IMR-90 (cell line): ENCODE measurements around the gene CACNA1G. TPM values are rescaled to one million over a fixed set of nuclear protein-coding genes. Genes with fewer than 3 reads are reported as not detected.

Source experiments
- ATAC-seq: fragments of 200-7000 bp; cut with Tn5 transposase; 2 replicates; pipeline ENCODE4 v1.9.1; 2020; ENCODE audit warnings: low read depth, mild to moderate bottlenecking, moderate library complexity
- BruUV-seq: library from RNA; stranded (reverse); fragments of 400-500 nt; replicated peaks from 2 replicates; lab custom pipeline; 2021; lab: Mats Ljungman, UMichigan
- CTCF ChIA-PET: fragments of 300-600 bp; formaldehyde crosslinking; extraction: SDS; loops from one replicate; lab custom pipeline; 2021; ENCODE audit warnings: antibody characterized with exemption; lab: Yijun Ruan, JAX
- POLR2A ChIA-PET: fragments of 300-600 bp; sonication (Branson Sonifier 250); formaldehyde crosslinking; loops from one replicate; lab custom pipeline; 2022; ENCODE audit warnings: antibody characterized with exemption; ENCODE audit not compliant: unreplicated experiment; lab: Charles Lee
- DNase-seq: peaks from one replicate; pipeline ENCODE4 v3.0.0; 2013
- H2AFZ ChIP-seq: replicated peaks from 2 replicates; pipeline ENCODE3; 2013; ENCODE audit warnings: low read length, mild to moderate bottlenecking; ENCODE audit not compliant: poor library complexity
- H2AK5ac ChIP-seq: 2 replicates; pipeline ENCODE4 v1.6.1; 2013; ENCODE audit warnings: low read depth, low read length, inconsistent platforms
- H2AK9ac ChIP-seq: replicated peaks from 2 replicates; pipeline ENCODE3; 2013; ENCODE audit warnings: mild to moderate bottlenecking, low read depth, low read length, moderate library complexity; ENCODE audit not compliant: poor library complexity
- H2BK120ac ChIP-seq: 2 replicates; pipeline ENCODE4 v1.6.1; 2013; ENCODE audit warnings: low read depth, low read length, inconsistent platforms
- H2BK15ac ChIP-seq: 3 replicates; pipeline ENCODE4 v1.6.1; 2013; ENCODE audit warnings: low read depth, low read length, inconsistent platforms
- H2BK20ac ChIP-seq: 2 replicates; pipeline ENCODE4 v1.6.1; 2013; ENCODE audit warnings: low read depth, mild to moderate bottlenecking, inconsistent platforms, low read length, moderate library complexity
- H2BK5ac ChIP-seq: 2 replicates; pipeline ENCODE4 v1.6.1; 2013; ENCODE audit warnings: mild to moderate bottlenecking, low read depth, low read length, inconsistent platforms; ENCODE audit not compliant: poor library complexity, severe bottlenecking
- H3K14ac ChIP-seq: replicated peaks from 2 replicates; pipeline ENCODE4 v1.6.1; 2013; ENCODE audit warnings: low read depth, low read length, inconsistent platforms
- H3K18ac ChIP-seq: 2 replicates; pipeline ENCODE4 v1.6.1; 2013; ENCODE audit warnings: low read depth, low read length, control low read depth
- H3K23ac ChIP-seq: 2 replicates; pipeline ENCODE4 v1.6.1; 2013; ENCODE audit warnings: low read depth, low read length, inconsistent platforms
- H3K27ac ChIP-seq: 2 replicates; pipeline ENCODE4 v1.5.1; 2013; ENCODE audit warnings: mild to moderate bottlenecking, control low read depth, low read length; ENCODE audit not compliant: insufficient read depth
- H3K27me3 ChIP-seq: 2 replicates; pipeline ENCODE4 v1.6.1; 2013; ENCODE audit warnings: low read length; ENCODE audit not compliant: control insufficient read depth, insufficient read depth
- H3K36me3 ChIP-seq: 2 replicates; pipeline ENCODE4 v1.6.1; 2013; ENCODE audit warnings: low read length, mixed read lengths; ENCODE audit not compliant: control insufficient read depth, insufficient read depth
- H3K4ac ChIP-seq: 2 replicates; pipeline ENCODE4 v1.6.1; 2013; ENCODE audit warnings: low read depth, low read length, inconsistent platforms
- H3K4me1 ChIP-seq: 2 replicates; pipeline ENCODE4 v1.6.1; 2013; ENCODE audit warnings: low read length, mixed read lengths; ENCODE audit not compliant: control insufficient read depth, insufficient read depth
- H3K4me2 ChIP-seq: 2 replicates; pipeline ENCODE4 v1.6.1; 2013; ENCODE audit warnings: low read depth, mild to moderate bottlenecking, control low read depth, low read length, moderate library complexity
- H3K4me3 ChIP-seq: 2 replicates; pipeline ENCODE4 v1.5.1; 2013; ENCODE audit warnings: low read depth, mild to moderate bottlenecking, control low read depth, low read length, moderate library complexity; ENCODE audit not compliant: insufficient read depth
- H3K56ac ChIP-seq: 2 replicates; pipeline ENCODE4 v1.6.1; 2013; ENCODE audit warnings: low read length, inconsistent platforms; ENCODE audit not compliant: insufficient read depth; ENCODE audit errors: extremely low read depth
- H3K79me1 ChIP-seq, 2 experiments: 2 replicates each; pipeline ENCODE4 v1.6.1; 2013; ENCODE audit warnings: low read length in 2 of 2, inconsistent platforms in 1 of 2, low read depth in 1 of 2
- H3K9ac ChIP-seq: 2 replicates; pipeline ENCODE4 v1.6.1; 2013; ENCODE audit warnings: low read depth, low read length, control low read depth
- H3K9me1 ChIP-seq: 2 replicates; pipeline ENCODE4 v1.6.1; 2013; ENCODE audit warnings: low read length, inconsistent platforms; ENCODE audit not compliant: insufficient read depth
- H3K9me3 ChIP-seq: 2 replicates; pipeline ENCODE4 v1.6.1; 2013; ENCODE audit warnings: low read length; ENCODE audit not compliant: control insufficient read depth, insufficient read depth
- H4K20me1 ChIP-seq: 2 replicates; pipeline ENCODE4 v1.6.1; 2013; ENCODE audit warnings: low read length, inconsistent platforms; ENCODE audit not compliant: insufficient read depth
- H4K5ac ChIP-seq: 2 replicates; pipeline ENCODE4 v1.6.1; 2013; ENCODE audit warnings: mild to moderate bottlenecking, low read depth, low read length, control low read depth
- H4K8ac ChIP-seq, 2 experiments: 2 replicates each; pipeline ENCODE4 v1.6.1; 2013; ENCODE audit warnings: low read depth in 2 of 2, low read length in 2 of 2, control low read depth in 1 of 2, inconsistent platforms in 1 of 2
- H4K91ac ChIP-seq: 2 replicates; pipeline ENCODE4 v1.6.1; 2013; ENCODE audit warnings: low read depth, low read length, inconsistent platforms; ENCODE audit not compliant: insufficient read depth
- BHLHE40 ChIP-seq: fragments of 150-350 bp; IDR thresholded peaks from 2 replicates; pipeline ENCODE4 v1.6.1; 2016; ENCODE audit warnings: mild to moderate bottlenecking, low read depth, low read length
- CEBPB ChIP-seq: IDR thresholded peaks from 2 replicates; pipeline ENCODE4 v1.6.1; 2012; ENCODE audit warnings: low read depth, low read length, improper control_type of control experiment
- CHD1 ChIP-seq: IDR thresholded peaks from 2 replicates; pipeline ENCODE4 v1.6.1; 2012; ENCODE audit warnings: low read depth, low read length, improper control_type of control experiment
- FOS ChIP-seq: fragments of 150-350 bp; IDR thresholded peaks from 2 replicates; pipeline ENCODE4 v1.6.1; 2016; ENCODE audit warnings: low read depth, low read length
- MAFK ChIP-seq: IDR thresholded peaks from 2 replicates; pipeline ENCODE4 v1.6.1; 2012; ENCODE audit warnings: low read depth, low read length, improper control_type of control experiment
- MAZ ChIP-seq: IDR thresholded peaks from 2 replicates; pipeline ENCODE4 v1.6.1; 2012; ENCODE audit warnings: low read depth, mild to moderate bottlenecking, low read length, improper control_type of control experiment, moderate library complexity, borderline replicate concordance
- MXI1 ChIP-seq: IDR thresholded peaks from 2 replicates; pipeline ENCODE4 v1.6.1; 2012; ENCODE audit warnings: low read depth, mild to moderate bottlenecking, low read length, moderate library complexity, borderline replicate concordance
- POLR2A ChIP-seq: IDR thresholded peaks from 2 replicates; pipeline ENCODE4 v1.6.1; 2012; ENCODE audit warnings: mild to moderate bottlenecking, low read depth, low read length
- RAD21 ChIP-seq: IDR thresholded peaks from 2 replicates; pipeline ENCODE4 v1.6.1; 2012; ENCODE audit warnings: low read length, improper control_type of control experiment
- RFX5 ChIP-seq: IDR thresholded peaks from 2 replicates; pipeline ENCODE4 v1.8.0; 2012; ENCODE audit warnings: low read depth, mild to moderate bottlenecking, low read length, moderate library complexity
- SMC3 ChIP-seq: fragments of 150-350 bp; IDR thresholded peaks from 2 replicates; pipeline ENCODE4 v1.6.1; 2016; ENCODE audit warnings: low read depth, mild to moderate bottlenecking, antibody characterized with exemption, low read length, moderate library complexity
- WGBS, 2 experiments: methylation state at CpG; one replicate each; pipeline versions ENCODE4 v1.1.5 to v1.1.7; 2013; ENCODE audit warnings: missing lambda C conversion rate in 2 of 2; ENCODE audit not compliant: insufficient read length in 1 of 2; ENCODE audit errors: extremely low coverage in 2 of 2; 5-methylcytosine and 5-hydroxymethylcytosine counted together
- dilution Hi-C: fragments of 300-500 bp; cut with HindIII; formaldehyde crosslinking; loops from one replicate; pipeline ENCODE4 v1.14.3; 2018; ENCODE audit warnings: low sequenced_read_pairs; ENCODE audit not compliant: unreplicated experiment
- in situ Hi-C: fragments of 300-500 bp; cut with MboI; formaldehyde crosslinking; loops from 3 replicates; pipeline ENCODE4 v1.14.3; 2019; ENCODE audit warnings: low sequenced_read_pairs, inconsistent platforms, mixed read lengths
- intact Hi-C: fragments of 100-400 bp; cut with micrococcal nuclease; formaldehyde crosslinking; loops from 2 replicates; pipeline ENCODE4 v1.10.0; 2022
- polyA plus RNA-seq, 3 experiments: library from polyadenylated mRNA; depleted of rRNA; stranded (reverse); fragments of >200 nt; gene quantifications; 2 replicates each; pipeline ENCODE4 v1.2.3, GENCODE V29; 2012; ENCODE audit warnings: low replicate concordance in 1 of 3
- total RNA-seq: library from RNA; depleted of rRNA; stranded (reverse); fragments of >200 nt; gene quantifications from 2 replicates; pipeline ENCODE4 v1.2.3, GENCODE V29; 2012
- TF ChIP-seq, protein P1 (sequence below): conservative IDR thresholded peaks from 2 replicates; pipeline ENCODE4 v1.5.1; 2012; ENCODE audit warnings: mild to moderate bottlenecking, low read depth, low read length, improper control_type of control experiment

CACNA1G gene
- total and polyA plus RNA-seq, 2 of the 4 experiments (the other 2 are of a cell fraction): under 0.01 to 0.03 TPM

DNA sequence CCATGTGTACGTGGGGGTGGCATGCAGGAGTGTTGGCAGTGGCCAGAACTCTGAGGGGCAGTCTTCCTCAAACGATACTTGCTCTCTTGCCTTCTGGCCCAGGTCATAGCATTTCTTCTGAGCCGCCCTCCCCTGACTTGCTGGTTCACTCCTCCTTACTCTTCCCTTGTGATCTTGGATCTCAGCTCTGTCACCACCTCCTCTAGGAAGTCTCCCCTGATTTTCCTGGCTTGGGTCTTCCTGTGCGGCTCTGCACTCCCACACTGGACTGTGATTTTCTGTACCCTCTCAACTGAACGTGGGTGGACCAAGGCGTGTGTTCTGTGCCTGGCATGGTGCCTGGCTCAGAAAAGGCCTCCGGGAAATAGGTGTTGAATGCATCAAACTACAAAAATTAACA lies 25.1 kb upstream of the CACNA1G start:
- H2BK20ac ChIP-seq: no peak overlapping the region
- 100% methylated on average over 2 of the region's 7 CpGs; no CpG with 5 or more reads in 1 of the 2 experiments for WGBS, 2 experiments
- no peak overlapping the region for H4K91ac ChIP-seq
- H2AK5ac ChIP-seq: no peak overlapping the region
- H3K23ac ChIP-seq: no peak overlapping the region
- dilution Hi-C loops (no loop called here), in situ Hi-C loops (no loop called here), intact Hi-C loops (no loop called here)
- H3K14ac ChIP-seq: no peak overlapping the region
- no peak overlapping the region for H3K9ac ChIP-seq
- H2BK5ac ChIP-seq: no peak overlapping the region
- H3K18ac ChIP-seq: no peak overlapping the region
- no peak for TF ChIP-seq CHD1
- TF ChIP-seq MAFK: no peak
- TF ChIP-seq RAD21: no peak
- TF ChIP-seq BHLHE40: no peak
- TF ChIP-seq CEBPB: no peak
- no peak for TF ChIP-seq SMC3
- TF ChIP-seq MAZ: no peak
- TF ChIP-seq, protein P1, sequence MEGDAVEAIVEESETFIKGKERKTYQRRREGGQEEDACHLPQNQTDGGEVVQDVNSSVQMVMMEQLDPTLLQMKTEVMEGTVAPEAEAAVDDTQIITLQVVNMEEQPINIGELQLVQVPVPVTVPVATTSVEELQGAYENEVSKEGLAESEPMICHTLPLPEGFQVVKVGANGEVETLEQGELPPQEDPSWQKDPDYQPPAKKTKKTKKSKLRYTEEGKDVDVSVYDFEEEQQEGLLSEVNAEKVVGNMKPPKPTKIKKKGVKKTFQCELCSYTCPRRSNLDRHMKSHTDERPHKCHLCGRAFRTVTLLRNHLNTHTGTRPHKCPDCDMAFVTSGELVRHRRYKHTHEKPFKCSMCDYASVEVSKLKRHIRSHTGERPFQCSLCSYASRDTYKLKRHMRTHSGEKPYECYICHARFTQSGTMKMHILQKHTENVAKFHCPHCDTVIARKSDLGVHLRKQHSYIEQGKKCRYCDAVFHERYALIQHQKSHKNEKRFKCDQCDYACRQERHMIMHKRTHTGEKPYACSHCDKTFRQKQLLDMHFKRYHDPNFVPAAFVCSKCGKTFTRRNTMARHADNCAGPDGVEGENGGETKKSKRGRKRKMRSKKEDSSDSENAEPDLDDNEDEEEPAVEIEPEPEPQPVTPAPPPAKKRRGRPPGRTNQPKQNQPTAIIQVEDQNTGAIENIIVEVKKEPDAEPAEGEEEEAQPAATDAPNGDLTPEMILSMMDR: no peak
- TF ChIP-seq POLR2A: no peak
- no peak for TF ChIP-seq RFX5
- no peak for TF ChIP-seq MXI1
- no peak for TF ChIP-seq FOS
- H3K4me2 ChIP-seq: no peak overlapping the region
- no peak overlapping the region for H3K4me3 ChIP-seq
- H2BK120ac ChIP-seq: no peak overlapping the region
- POLR2A ChIA-PET: no interaction called here
- BruUV-seq: no TSS peak
- no peak for DNase-seq
- peaks cover 11% of the 10 kb centered on the region; the same call in 1 of the 2 replicates for H3K4me1 ChIP-seq
- ATAC-seq: no peak
- H3K56ac ChIP-seq: no peak overlapping the region
- H3K4ac ChIP-seq: no peak overlapping the region
- H4K20me1 ChIP-seq: no peaks in the 10 kb centered on the region; the same call in 1 of the 2 replicates
- H3K27me3 ChIP-seq: peaks cover 33% of the 10 kb centered on the region
- H3K79me1 ChIP-seq: no peaks in the 10 kb centered on the region
- H4K5ac ChIP-seq: no peak overlapping the region
- CTCF ChIA-PET: no interaction called here
- H2AK9ac ChIP-seq: peak overlapping the region; percentile 55
- no peak overlapping the region for H2AFZ ChIP-seq
- no peak overlapping the region for H2BK15ac ChIP-seq
- H3K9me1 ChIP-seq: no peaks in the 10 kb centered on the region
- H3K27ac ChIP-seq: no peak overlapping the region
- no peaks in the 10 kb centered on the region for H3K36me3 ChIP-seq
- no peaks in the 10 kb centered on the region for H3K9me3 ChIP-seq
- no peak overlapping the region for H4K8ac ChIP-seq
